Right lobe of liver (tissue), 4 donors: ENCODE data around the gene DMPK.

ENCODE experiments used
- CTCF ChIP-seq, 4 donors: fragments of 200-600 bp in 3 of 4; fragments of 450-650 bp in 1 of 4; IDR thresholded peaks; one replicate each; pipeline versions ENCODE4 v1.5.1 to v1.8.0; 2016 to 2022; ENCODE audit warnings: antibody characterized with exemption in 4 of 4, mild to moderate bottlenecking in 2 of 4
- POLR2A ChIP-seq: fragments of 450-650 bp; IDR thresholded peaks from one replicate; pipeline ENCODE4 v1.6.1; 2017; ENCODE audit warnings: antibody characterized with exemption, mild to moderate bottlenecking
- donor health status: DM: no; HTN: no; CAD: no.
- donor health status: DM: no; HTN: no; CAD: no.
- donor health status: DM: no; HTN: yes; CAD: no.

DNA sequence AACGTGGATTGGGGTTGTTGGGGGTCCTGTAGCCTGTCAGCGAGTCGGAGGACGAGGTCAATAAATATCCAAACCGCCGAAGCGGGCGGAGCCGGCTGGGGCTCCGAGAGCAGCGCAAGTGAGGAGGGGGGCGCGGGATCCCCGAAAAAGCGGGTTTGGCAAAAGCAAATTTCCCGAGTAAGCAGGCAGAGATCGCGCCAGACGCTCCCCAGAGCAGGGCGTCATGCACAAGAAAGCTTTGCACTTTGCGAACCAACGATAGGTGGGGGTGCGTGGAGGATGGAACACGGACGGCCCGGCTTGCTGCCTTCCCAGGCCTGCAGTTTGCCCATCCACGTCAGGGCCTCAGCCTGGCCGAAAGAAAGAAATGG lies 12.5 kb downstream of the DMPK start:
- TF ChIP-seq CTCF (IDR thresholded peaks at IDR 0.05) (no peak), POLR2A (no peak)
